ENCODE measurements around the gene DYRK1B.
A peak's percentile ranks its signal among the peaks of the same experiment; 100 is the strongest.
"Not testable (repeated sequence)": the region's sequence is repeated elsewhere in the genome, so short reads cannot be mapped to it uniquely, and the experiment has no call there.

The DYRK1B gene

DNA sequence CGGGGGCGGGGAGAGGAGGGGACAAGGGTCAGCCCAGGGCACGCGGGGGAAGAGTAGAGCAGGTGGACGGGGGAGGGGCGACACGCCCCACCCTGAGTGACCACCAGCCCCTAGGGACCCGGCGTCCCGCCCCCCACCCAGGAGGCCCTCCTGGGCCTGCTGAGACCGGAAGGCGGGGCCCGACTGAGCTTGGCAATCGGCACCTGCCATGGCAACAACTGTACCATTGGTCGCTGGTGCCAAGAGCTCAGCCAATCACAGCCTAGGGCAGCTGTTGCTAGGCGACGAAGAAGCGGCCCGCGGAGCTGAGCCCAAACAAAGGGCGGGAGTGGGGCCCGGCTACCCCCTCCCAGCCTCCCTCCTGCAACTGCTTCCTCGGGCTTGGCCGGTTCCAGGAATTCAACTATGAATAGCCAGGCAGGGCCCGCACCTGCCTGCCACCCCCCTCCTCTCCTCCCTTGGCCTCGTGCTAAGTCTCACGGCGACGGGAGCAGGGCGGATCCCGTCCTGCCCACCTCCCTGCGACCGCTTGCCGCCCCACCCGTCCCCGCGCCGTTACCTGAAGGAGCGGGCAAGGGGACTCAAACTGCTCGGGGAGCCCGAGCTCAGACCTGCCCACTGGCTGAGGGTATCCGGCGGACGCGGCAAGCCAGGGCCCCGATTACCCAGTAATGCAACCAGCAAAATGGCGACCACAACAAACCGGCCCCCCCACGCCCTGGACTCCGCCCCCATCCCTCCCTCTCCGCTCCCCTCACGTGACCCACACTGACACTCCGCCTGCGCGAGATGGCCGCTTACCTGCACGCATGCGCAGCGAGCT is at the start of gene DYRK1B:
Gene DYRK1B, minus strand, starts transcription at position 699 of the 823 bp plus-strand sequence. CDS start 2,295 bp downstream, outside the sequence.
- DNase-seq: peak; percentile 99

GRCh38 chr19:39882645-39883044 is 48.7 kb upstream of the DYRK1B start:
- DNase-seq: not testable (repeated sequence)

GRCh38 chr19:39881495-39882110 is 47.6 kb upstream of the DYRK1B start:
- peak; percentile 45 for DNase-seq

DNA sequence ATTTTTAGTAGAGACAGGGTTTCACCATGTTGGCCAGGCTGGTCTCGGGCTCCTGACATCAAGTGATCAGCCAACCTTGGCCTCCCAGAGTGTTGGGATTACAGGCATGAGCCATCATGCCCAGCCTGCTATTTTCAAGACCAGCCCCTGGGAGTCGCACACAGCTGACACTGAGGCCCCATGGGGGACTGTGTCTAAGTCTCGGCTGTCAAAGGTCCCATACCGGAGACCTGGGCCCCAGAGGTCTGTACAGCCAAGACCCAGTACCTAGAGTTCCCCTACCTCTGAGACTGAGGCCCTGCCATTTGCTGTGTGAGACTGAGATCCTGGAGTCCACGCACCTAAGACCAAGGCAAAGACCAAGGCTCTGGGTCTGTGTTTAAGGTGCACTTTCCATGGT is 46.3 kb upstream of the DYRK1B start:
- DNase-seq: not testable (repeated sequence)

DNA sequence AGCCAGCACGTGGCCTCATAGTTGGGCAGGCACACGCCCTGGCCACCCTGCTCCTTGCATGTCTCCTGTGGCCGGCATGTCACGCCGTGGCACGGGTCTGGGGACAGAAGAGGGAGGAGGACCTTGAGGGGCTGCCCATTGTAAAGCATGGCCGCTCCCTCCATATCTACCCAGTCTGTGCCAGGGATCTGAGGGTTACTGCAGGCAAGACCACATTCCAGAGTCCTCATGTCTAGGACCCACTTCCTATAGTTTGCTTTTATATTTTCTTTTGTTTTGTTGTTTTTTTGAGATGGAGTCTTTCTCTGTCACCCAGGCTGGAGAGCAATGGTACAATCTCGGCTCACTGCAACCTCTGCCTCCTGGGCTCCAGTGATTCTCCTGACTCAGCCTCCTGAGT is 45.8 kb upstream of the DYRK1B start:
- not testable (repeated sequence) for DNase-seq

GRCh38 chr19:39878866-39879265 is 44.9 kb upstream of the DYRK1B start:
- DNase-seq: not testable (repeated sequence)

- no peak for DNase-seq
These were observed 44.4 kb upstream of the DYRK1B start for GRCh38 chr19:39878398-39878797.

DNA sequence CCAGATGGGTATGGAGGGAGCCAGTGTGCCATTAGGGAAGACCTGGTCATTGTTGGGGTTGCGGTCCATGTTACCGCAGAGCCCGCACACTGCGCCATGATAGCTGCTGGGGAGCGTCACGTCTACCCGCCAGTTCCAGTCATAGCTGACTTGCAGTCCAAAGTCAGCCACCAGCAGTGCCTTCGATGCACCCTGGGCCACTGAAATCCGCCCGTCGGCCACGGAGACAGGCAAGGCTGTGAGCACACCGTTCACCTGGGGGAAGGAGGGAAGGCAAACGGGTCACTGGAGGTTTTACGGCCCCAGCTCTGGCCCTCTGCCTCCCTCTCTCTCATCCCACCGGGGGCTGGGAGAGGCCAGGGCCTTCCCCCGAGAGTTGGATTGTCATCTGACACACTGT is 44.0 kb upstream of the DYRK1B start:
- not testable (repeated sequence) for DNase-seq

GRCh38 chr19:39877488-39877887 is 43.5 kb upstream of the DYRK1B start:
- peak; percentile 46 for DNase-seq

GRCh38 chr19:39876486-39876885 is 42.5 kb upstream of the DYRK1B start:
- not testable (repeated sequence) for DNase-seq

- not testable (repeated sequence) for DNase-seq
These were observed 41.5 kb upstream of the DYRK1B start for GRCh38 chr19:39875401-39875864.

DNA sequence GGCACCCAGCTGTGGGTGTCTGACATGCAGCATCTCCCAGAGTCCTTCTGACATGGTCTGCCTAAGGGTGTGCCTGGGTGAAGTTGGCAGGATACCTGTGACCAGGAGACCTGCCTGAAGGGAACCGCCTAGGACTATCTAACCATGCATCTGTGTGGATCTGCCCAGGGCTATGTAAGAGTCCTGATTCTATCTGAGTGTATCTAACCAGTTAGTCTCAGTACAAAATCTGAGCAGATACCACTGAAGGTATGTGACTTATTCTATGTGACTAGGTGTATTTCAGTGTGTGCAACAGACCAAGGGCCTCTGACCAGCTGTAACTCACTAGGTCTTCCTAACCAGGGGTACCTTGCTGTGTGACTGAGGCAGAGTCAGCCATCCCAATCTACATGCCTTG is 40.4 kb upstream of the DYRK1B start:
- DNase-seq: no peak

- no peak for DNase-seq
These were observed 39.4 kb upstream of the DYRK1B start for GRCh38 chr19:39873385-39873784.

DNA sequence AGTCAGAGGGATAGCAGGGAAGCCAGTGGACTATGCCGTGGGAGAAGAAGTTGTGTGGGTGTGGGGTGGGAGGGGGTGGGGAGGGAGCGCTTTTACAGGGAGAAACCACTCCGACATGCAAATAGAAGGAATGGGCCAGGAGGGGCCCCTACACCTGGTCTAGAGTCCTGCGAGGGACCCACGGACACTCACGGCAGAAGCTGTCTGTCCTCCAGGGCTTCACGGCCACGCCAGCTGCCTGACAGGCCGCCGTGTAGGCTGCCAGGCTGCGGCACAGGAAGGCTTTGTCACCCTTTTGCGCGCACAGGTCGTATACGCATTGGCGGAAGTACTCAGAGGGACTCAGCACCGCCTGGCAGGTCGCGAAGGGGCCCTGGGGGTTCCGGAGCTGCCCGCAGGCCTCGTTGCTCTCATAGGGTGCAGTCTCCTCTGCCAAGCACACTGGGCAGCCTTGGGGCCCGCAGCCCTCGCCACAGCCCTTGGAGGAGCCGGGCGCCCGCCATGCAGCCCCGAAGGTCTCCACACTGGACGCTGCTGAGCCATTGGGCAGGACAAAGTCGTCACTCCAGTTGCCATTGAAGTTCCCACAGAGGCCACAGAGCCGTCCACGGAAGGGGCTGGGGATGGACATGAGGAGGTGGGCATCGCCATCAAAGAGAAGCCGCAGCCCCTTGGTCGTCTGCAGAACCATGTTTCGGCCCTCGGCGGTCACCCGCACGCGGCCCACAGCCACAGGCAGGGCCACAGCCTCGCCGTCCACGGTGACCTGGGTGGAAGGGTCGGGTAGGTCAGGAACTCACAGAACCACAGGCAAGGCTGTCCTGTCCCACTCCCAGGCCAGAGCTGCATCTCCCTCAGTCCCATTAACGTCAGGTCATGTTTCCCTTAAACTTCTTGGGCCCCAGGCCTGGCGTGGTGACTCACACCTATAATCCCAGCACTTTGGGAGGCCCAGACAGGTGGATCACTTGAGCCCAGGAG is 38.2 kb upstream of the DYRK1B start:
- no peak for DNase-seq

DNA sequence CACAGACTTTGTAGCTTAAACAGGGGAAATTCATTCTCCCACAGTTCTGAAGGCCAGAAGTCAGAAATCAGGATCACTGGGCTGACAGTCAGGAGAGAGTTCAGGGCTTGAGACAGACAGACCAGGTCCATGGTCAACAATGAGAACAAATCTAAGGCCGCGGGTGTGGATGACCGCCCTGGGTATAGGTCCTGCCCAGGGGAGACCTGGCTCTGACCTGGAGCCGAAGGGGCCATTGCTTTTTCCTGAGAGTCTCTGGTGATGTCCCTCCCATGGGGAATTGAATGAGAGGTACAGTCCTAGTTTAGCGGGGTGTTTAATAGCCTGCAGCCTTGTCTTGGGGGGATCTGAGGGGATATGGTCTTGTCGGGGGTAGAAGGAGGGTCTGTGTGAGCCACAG is 37.4 kb upstream of the DYRK1B start:
- DNase-seq: no peak

GRCh38 chr19:39870171-39870971 is 36.4 kb upstream of the DYRK1B start:
- no peak for DNase-seq

DNA sequence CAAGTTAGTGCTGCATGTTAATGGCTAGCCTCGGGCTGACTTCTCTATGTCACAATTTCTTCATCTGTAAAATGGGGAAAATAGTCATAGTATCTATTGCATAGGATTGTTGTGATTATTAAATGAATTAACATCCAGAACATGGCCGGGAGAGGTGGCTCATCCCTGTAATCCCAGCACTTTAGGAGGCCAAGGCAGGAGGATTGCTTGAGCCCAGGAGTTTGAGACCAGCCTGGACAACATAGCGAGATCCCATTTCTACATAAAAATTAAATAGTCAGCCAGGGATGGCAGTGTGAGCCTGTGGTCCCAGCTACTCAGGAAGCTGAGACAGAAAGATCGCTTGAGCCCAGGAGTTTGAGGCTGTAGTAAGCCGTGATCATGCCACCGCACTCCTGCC is 34.0 kb upstream of the DYRK1B start:
- no peak for DNase-seq

DNA sequence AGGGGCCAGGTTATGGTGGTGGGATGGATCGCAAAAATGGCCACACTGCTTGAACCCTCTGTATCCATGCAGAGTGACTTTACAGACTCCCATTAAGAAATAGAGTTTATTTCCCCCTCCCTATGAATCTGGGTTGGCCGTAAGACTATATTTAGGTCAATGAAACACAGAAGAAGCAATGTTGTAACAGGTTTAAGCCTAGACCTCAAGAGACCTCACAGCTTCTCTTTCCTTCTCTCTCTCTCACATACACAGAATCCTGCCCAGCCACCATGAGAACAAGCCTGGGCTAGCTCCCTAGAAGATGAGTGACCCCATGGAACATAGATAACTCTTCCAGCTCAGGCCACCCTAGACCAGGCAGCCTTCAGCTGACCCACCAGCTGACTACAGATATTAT is 33.2 kb upstream of the DYRK1B start:
- DNase-seq: no peak

DNA sequence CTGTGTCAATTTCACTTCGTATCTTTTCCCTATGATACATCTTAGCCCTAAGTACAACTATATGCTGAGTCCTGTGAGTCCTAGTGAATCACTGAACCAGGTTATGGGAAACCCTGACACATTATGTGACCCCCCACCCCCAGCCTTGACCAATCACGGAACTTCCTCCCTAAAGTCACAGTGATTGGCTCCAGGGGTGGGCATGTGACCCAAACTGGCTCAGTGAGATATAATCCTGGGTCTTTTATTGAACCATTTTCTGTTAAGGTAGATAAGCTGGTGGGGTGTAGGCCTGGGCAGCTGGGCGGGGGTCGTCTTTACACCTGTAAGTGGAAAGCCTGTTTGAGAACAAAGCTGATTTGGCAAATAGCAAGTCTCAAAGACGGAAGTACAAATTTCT is 32.0 kb upstream of the DYRK1B start:
- no peak for DNase-seq

- DNase-seq: no peak
These were observed 31.2 kb upstream of the DYRK1B start for GRCh38 chr19:39865186-39865585.

DNA sequence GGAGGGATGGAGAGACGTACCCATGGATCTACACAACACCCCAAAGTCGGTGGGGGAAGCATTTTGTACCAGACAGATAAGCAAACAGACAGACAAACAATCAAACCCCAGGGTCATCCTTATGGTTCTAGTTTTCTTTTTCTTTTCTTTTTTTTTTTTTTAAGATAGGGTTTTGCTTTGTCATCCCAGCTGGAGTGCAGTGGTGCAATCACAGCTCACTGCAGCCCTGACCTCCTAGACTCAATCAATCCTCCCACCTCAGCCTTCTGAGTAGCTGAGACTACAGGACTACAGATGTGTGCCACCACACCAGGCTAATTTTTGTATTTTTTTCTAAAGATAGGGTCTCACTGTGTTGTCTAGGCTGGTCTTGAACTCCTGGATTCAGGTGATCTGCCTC is 30.2 kb upstream of the DYRK1B start:
- no peak for DNase-seq

GRCh38 chr19:39858541-39858940 is 24.6 kb upstream of the DYRK1B start:
- DNase-seq: peak; percentile 80
